ENCODE data around the gene CCL8. TPM values are rescaled to one million over a fixed set of nuclear protein-coding genes. Genes with fewer than 3 reads are reported as not detected.
"Not testable (repeated sequence)": the region's sequence is repeated elsewhere in the genome, so short reads cannot be mapped to it uniquely, and the experiment has no call there.

Gene CCL8
- total and polyA plus RNA-seq, 2 donors = 0.44 to 1.0 TPM

GRCh38 chr17:34303606-34304005 is 15.6 kb upstream of the CCL8 start:
- 84% methylated on average over 2 of the region's 2 CpGs for WGBS
- Histone ChIP-seq H3K36me3 (ENCODE audit: insufficient read depth) (no peaks in the 10 kb centered on the region), H3K27ac (ENCODE audit: low read depth) (no peak overlapping the region), H3K4me3 (ENCODE audit: low read depth, low read length) (no peak overlapping the region), H3K4me1 (ENCODE audit: insufficient read depth) (no peaks in the 10 kb centered on the region)
- DNase-seq (ENCODE audit: extremely low spot score) = no peak

- no peak for DNase-seq (ENCODE audit: extremely low spot score)
- 96% methylated on average over 4 of the region's 4 CpGs for WGBS
- Histone ChIP-seq H3K4me3 (ENCODE audit: low read depth, low read length) (no peak overlapping the region), H3K4me1 (ENCODE audit: insufficient read depth) (no peaks in the 10 kb centered on the region), H3K36me3 (ENCODE audit: insufficient read depth) (no peaks in the 10 kb centered on the region), H3K27ac (ENCODE audit: low read depth) (no peak overlapping the region)
These were observed 14.2 kb upstream of the CCL8 start for GRCh38 chr17:34305061-34305460.

- DNase-seq (ENCODE audit: extremely low spot score) = no peak
- Histone ChIP-seq H3K36me3 (ENCODE audit: insufficient read depth) (no peaks in the 10 kb centered on the region), H3K27ac (ENCODE audit: low read depth) (no peak overlapping the region), H3K4me3 (ENCODE audit: low read depth, low read length) (no peak overlapping the region), H3K4me1 (ENCODE audit: insufficient read depth) (no peaks in the 10 kb centered on the region)
These were observed 13.6 kb upstream of the CCL8 start for GRCh38 chr17:34305606-34306005.

- 77% methylated on average over 3 of the region's 3 CpGs for whole genome bisulfite sequencing
- Histone ChIP-seq H3K36me3 (ENCODE audit: insufficient read depth) (no peaks in the 10 kb centered on the region), H3K27ac (ENCODE audit: low read depth) (no peak overlapping the region), H3K4me3 (ENCODE audit: low read depth, low read length) (no peak overlapping the region), H3K4me1 (ENCODE audit: insufficient read depth) (no peaks in the 10 kb centered on the region)
- DNase-seq (ENCODE audit: extremely low spot score) = no peak
These were observed 12.8 kb upstream of the CCL8 start for GRCh38 chr17:34306466-34306865.

- WGBS = 48% methylated on average over 3 of the region's 3 CpGs
- no peak for DNase-seq (ENCODE audit: extremely low spot score)
These were observed 12.1 kb upstream of the CCL8 start for GRCh38 chr17:34307110-34307509.

GRCh38 chr17:34308371-34308770 is 10.9 kb upstream of the CCL8 start:
- no peak overlapping the region for H3K4me3 ChIP-seq (ENCODE audit: low read depth, low read length)
- H3K4me1 ChIP-seq (ENCODE audit: insufficient read depth) = no peaks in the 10 kb centered on the region
- no peak for DNase-seq (ENCODE audit: extremely low spot score)
- no peak overlapping the region for H3K27ac ChIP-seq (ENCODE audit: low read depth)
- H3K36me3 ChIP-seq (ENCODE audit: insufficient read depth) = no peaks in the 10 kb centered on the region

More at GRCh38 chr17:34307110-34307509, 12.1 kb upstream of the CCL8 start:
- Histone ChIP-seq H3K36me3 (ENCODE audit: insufficient read depth) (no peaks in the 10 kb centered on the region), H3K27ac (ENCODE audit: low read depth) (no peak overlapping the region), H3K4me3 (ENCODE audit: low read depth, low read length) (no peak overlapping the region), H3K4me1 (ENCODE audit: insufficient read depth) (no peaks in the 10 kb centered on the region)

- 84% methylated on average over 7 of the region's 7 CpGs for WGBS
- Histone ChIP-seq H3K4me1 (ENCODE audit: insufficient read depth) (no peaks in the 10 kb centered on the region), H3K4me3 (ENCODE audit: low read depth, low read length) (no peak overlapping the region), H3K27ac (ENCODE audit: low read depth) (no peak overlapping the region), H3K36me3 (ENCODE audit: insufficient read depth) (no peaks in the 10 kb centered on the region)
- DNase-seq (ENCODE audit: extremely low spot score) = no peak
These were observed 7.9 kb upstream of the CCL8 start for GRCh38 chr17:34311291-34311690.

GRCh38 chr17:34312080-34312479 is 7.2 kb upstream of the CCL8 start:
- Histone ChIP-seq H3K36me3 (ENCODE audit: insufficient read depth) (no peaks in the 10 kb centered on the region), H3K27ac (ENCODE audit: low read depth) (no peak overlapping the region), H3K4me3 (ENCODE audit: low read depth, low read length) (no peak overlapping the region), H3K4me1 (ENCODE audit: insufficient read depth) (no peaks in the 10 kb centered on the region)
- WGBS = 36% methylated on average over 5 of the region's 5 CpGs
- no peak for DNase-seq (ENCODE audit: extremely low spot score)

GRCh38 chr17:34313164-34313563 is 6.1 kb upstream of the CCL8 start:
- Histone ChIP-seq H3K4me3 (ENCODE audit: low read depth, low read length) (no peak overlapping the region), H3K36me3 (ENCODE audit: insufficient read depth) (no peaks in the 10 kb centered on the region), H3K27ac (ENCODE audit: low read depth) (no peak overlapping the region), H3K4me1 (ENCODE audit: insufficient read depth) (no peaks in the 10 kb centered on the region)
- 78% methylated on average over 4 of the region's 4 CpGs for WGBS
- no peak for DNase-seq (ENCODE audit: extremely low spot score)

GRCh38 chr17:34314279-34314678 is 5.0 kb upstream of the CCL8 start:
- 45% methylated on average over 4 of the region's 4 CpGs for WGBS
- no peak overlapping the region for H3K27ac ChIP-seq (ENCODE audit: low read depth)
- H3K4me1 ChIP-seq (ENCODE audit: insufficient read depth) = no peaks in the 10 kb centered on the region
- no peak for DNase-seq (ENCODE audit: extremely low spot score)
- no peaks in the 10 kb centered on the region for H3K36me3 ChIP-seq (ENCODE audit: insufficient read depth)
- no peak overlapping the region for H3K4me3 ChIP-seq (ENCODE audit: low read depth, low read length)

- Histone ChIP-seq H3K4me3 (ENCODE audit: low read depth, low read length) (no peak overlapping the region), H3K4me1 (ENCODE audit: insufficient read depth) (no peaks in the 10 kb centered on the region), H3K27ac (ENCODE audit: low read depth) (no peak overlapping the region), H3K36me3 (ENCODE audit: insufficient read depth) (no peaks in the 10 kb centered on the region)
- no peak for DNase-seq (ENCODE audit: extremely low spot score)
- WGBS = 75% methylated on average over 3 of the region's 3 CpGs
These were observed 761 bp upstream of the CCL8 start for GRCh38 chr17:34318474-34318873.

- Histone ChIP-seq H3K4me3 (ENCODE audit: low read depth, low read length) (no peak overlapping the region), H3K36me3 (ENCODE audit: insufficient read depth) (no peaks in the 10 kb centered on the region), H3K4me1 (ENCODE audit: insufficient read depth) (no peaks in the 10 kb centered on the region), H3K27ac (ENCODE audit: low read depth) (no peak overlapping the region)
- DNase-seq (ENCODE audit: extremely low spot score) = no peak
These were observed 2.7 kb downstream of the CCL8 start for GRCh38 chr17:34321964-34322363.

- DNase-seq (ENCODE audit: extremely low spot score); H3K36me3 ChIP-seq (ENCODE audit: insufficient read depth); H3K27ac ChIP-seq (ENCODE audit: low read depth); H3K4me3 ChIP-seq (ENCODE audit: low read depth, low read length); H3K4me1 ChIP-seq (ENCODE audit: insufficient read depth): not testable (repeated sequence)
- WGBS = 33% methylated on average over 4 of the region's 4 CpGs
These were observed 8.3 kb downstream of the CCL8 start for GRCh38 chr17:34327580-34327979.

GRCh38 chr17:34337701-34338100 is 18.5 kb downstream of the CCL8 start:
- Histone ChIP-seq H3K36me3 (ENCODE audit: insufficient read depth) (no peaks in the 10 kb centered on the region), H3K27ac (ENCODE audit: low read depth) (no peak overlapping the region), H3K4me3 (ENCODE audit: low read depth, low read length) (no peak overlapping the region), H3K4me1 (ENCODE audit: insufficient read depth) (no peaks in the 10 kb centered on the region)
- no peak for DNase-seq (ENCODE audit: extremely low spot score)
- 65% methylated on average over 1 of the region's 1 CpG for WGBS

- no peak for DNase-seq (ENCODE audit: extremely low spot score)
- H3K4me3 ChIP-seq (ENCODE audit: low read depth, low read length) = no peak overlapping the region
- 87% methylated on average over 3 of the region's 3 CpGs for WGBS
These were observed 20.0 kb downstream of the CCL8 start for GRCh38 chr17:34339138-34339770.

More at GRCh38 chr17:34339138-34339770, 20.0 kb downstream of the CCL8 start:
- H3K36me3 ChIP-seq (ENCODE audit: insufficient read depth) = no peaks in the 10 kb centered on the region
- H3K27ac ChIP-seq (ENCODE audit: low read depth) = no peak overlapping the region
- H3K4me1 ChIP-seq (ENCODE audit: insufficient read depth) = no peaks in the 10 kb centered on the region

All from urinary bladder (tissue), 4 donors.